ENCODE results near the gene CHADL.
"Not testable (repeated sequence)": the region's sequence is repeated elsewhere in the genome, so short reads cannot be mapped to it uniquely, and the experiment has no call there.

The CHADL gene

GRCh38 chr22:41181349-41182241 is 59.1 kb downstream of the CHADL start:
- no peak for TF ChIP-seq CTCF (IDR thresholded peaks at IDR 0.05; ENCODE audit: control extremely low read depth, extremely low read depth, low read depth, missing control alignments)
- CTCF ChIA-PET, result interaction anchor here (0.8 to 2.3 kb wide), 7 partner anchors 9 to 258 kb away, joined by 3 to 7 read pairs (median 3); no protein-coding TSS in a partner anchor
- POLR2A ChIA-PET, result no interaction called here
- no peak for DNase-seq (ENCODE audit: extremely low spot score)

- no peak for TF ChIP-seq CTCF (IDR thresholded peaks at IDR 0.05; ENCODE audit: control extremely low read depth, extremely low read depth, low read depth, missing control alignments)
- DNase-seq (ENCODE audit: extremely low spot score), result no peak
- ChIA-PET POLR2A (no interaction called here), CTCF (interaction anchor here (1.1 to 2.3 kb wide), 4 partner anchors 8 to 258 kb away, joined by 3 to 7 read pairs (median 3); no protein-coding TSS in a partner anchor)
These were observed 59.8 kb downstream of the CHADL start for GRCh38 chr22:41180926-41181325.

- POLR2A ChIA-PET; DNase-seq (ENCODE audit: extremely low spot score): not testable (repeated sequence)
- CTCF ChIA-PET, result interaction anchor here (1.1 to 2.3 kb wide), 3 partner anchors 8 to 257 kb away, joined by 3 to 7 read pairs (median 3); no protein-coding TSS in a partner anchor
These were observed 60.4 kb downstream of the CHADL start for GRCh38 chr22:41180362-41180761.

Measured in GM10248 (cell line).